H54 (cell line): ENCODE results near the gene SPOPL.
"Not testable (repeated sequence)": the region's sequence is repeated elsewhere in the genome, so short reads cannot be mapped to it uniquely, and the experiment has no call there.

Experiments
- DNase-seq: peaks from one replicate; pipeline ENCODE4 v3.0.0; 2011; ENCODE audit warnings: low spot score, mixed read lengths; ENCODE audit not compliant: insufficient read length
- FAIRE-seq: peaks from 3 replicates; lab custom pipeline; 2011; peaks lifted over from hg19 to GRCh38; lab: Jason Lieb, UNC
- POLR2A ChIP-seq: IDR thresholded peaks from 2 replicates; pipeline ENCODE4 v1.6.1; 2011; ENCODE audit warnings: low read depth, mild to moderate bottlenecking, low read length

The SPOPL gene

DNA sequence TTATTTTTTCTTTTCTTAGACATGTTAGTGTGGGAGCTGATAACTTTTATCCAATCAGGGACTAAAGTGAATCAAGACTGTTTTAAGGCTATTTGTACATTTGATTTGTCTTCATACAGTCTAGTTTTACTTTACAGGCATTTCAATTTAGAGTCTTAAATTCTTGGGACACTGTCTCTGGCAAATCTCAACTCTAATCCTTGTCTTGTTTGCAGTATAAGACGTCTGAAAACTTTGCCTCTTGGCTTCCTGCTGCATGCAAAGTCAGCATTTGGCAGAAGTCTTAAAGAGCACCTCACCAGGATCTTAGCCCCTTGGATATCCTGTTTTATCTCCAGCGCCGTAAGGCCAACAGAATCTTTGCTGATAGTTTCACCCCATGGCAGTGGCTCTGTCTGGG, 30.3 kb downstream of the SPOPL start:
- TF ChIP-seq POLR2A = no peak
- FAIRE-seq (no peak), DNase-seq (no peak)

DNA sequence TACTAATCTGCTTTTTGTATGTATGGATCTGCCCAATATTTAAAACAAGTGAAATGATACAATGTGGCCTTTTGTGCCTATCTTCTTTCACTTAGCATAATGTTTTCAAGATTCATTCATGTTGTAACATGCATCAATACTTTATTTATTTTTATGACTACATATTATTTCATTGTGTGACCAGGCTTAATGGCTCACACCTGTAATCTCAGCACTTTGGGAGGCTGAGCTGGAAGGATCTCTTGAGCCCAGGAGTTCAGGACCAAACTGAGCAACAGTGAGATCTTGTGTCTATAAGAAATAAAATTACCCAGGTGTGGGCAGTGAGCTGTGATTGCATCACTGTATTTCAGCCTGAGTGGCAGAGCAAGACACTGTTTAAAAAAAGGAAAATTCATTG, 33.2 kb downstream of the SPOPL start:
- no peak for DNase-seq
- no peak for FAIRE-seq
- no peak for TF ChIP-seq POLR2A

DNA sequence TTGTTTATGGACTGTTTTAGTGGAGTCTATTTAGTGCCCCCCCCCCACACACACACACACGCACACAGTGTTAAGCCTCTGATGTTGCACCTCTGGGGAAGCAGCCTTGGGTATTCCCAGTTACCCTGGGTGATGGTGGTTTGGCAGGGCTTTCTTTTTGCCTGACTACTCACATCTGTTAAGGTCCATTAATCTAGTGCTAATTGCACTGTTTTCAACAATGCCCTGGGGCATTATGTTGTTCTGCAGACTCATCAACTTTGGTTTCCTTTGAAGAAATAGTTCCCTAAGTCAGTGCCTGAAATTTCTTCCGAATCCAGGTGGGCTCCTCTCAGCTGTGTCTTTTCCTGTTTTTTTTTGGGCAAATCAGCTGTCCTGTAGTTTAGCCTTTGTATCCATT, 34.7 kb downstream of the SPOPL start:
- DNase-seq = no peak
- no peak for TF ChIP-seq POLR2A
- no peak for FAIRE-seq

DNA sequence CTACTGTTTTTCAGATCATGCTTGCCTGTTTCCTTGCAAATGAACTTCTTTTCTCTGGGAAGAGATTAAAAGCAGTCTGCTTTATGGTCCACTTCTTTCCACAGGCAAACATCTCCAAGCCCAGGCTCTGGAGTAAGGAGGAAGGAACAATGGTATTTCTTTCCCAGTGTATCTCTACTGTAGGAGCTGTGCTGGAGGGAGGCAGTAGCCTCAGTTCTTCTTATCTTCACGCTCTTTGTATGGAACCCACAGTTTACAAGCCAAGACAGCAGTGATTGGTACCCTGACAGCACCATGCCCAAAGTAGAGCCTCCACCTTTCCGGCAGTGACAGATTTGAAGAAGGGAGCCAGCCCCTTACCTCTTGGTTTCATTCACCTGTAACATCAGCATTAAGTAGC, 35.2 kb downstream of the SPOPL start:
- DNase-seq = no peak
- no peak for FAIRE-seq
- TF ChIP-seq POLR2A = no peak

DNA sequence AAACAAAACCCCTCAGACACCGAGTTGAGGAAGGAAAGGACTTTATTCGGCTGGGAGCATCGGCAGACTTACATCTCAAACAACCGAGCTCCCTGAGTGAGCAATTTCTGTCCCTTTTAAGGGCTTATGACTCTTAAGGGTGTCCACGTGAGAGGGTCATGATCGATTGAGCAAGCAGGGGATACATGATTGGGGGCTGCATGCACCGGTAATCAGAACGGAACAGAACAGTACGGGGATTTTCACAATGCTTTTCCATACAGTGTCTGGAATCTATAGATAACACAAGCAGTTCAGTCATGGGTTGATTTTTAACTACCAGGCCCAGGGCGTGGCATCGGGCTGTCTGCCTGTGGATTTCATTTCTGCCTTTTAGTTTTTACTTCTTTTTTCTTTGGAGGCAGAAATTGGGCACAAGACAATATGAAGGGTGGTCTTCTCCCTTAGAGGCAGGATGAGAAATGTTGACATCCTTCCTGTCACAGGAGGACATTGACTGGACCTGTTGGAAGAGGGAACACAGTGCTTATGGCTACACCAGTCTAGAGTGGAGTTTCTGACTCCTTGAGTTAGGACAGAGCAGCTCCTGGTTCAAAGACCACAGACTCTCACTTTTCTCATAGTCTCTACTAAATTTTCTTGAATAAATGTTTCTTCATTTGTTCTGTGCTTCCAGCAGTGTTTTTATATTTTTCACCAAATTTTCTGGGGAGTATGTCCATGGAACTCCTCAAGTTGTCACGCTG, 35.8 kb downstream of the SPOPL start:
- no peak for DNase-seq
- FAIRE-seq = no peak
- no peak for TF ChIP-seq POLR2A

DNA sequence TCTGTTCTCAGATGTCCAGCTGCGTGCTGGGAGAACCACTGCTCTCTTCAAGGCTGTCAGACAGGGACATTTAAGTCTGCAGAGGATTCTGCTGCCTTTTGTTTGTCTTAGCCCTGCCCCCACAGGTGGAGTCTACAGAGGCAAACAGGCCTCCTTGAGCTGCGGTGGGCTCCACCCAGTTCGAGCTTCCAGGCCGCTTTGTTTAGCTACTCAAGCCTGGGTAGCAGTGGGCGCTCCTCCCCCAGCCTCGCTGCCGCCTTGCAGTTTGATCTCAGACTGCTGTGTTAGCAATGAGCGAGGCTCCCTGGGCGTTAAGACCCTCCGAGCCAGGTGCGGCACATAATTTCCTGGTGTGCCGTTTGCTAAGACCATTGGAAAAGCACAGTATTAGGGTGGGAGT, 42.6 kb downstream of the SPOPL start:
- not testable (repeated sequence) for FAIRE-seq, DNase-seq

DNA sequence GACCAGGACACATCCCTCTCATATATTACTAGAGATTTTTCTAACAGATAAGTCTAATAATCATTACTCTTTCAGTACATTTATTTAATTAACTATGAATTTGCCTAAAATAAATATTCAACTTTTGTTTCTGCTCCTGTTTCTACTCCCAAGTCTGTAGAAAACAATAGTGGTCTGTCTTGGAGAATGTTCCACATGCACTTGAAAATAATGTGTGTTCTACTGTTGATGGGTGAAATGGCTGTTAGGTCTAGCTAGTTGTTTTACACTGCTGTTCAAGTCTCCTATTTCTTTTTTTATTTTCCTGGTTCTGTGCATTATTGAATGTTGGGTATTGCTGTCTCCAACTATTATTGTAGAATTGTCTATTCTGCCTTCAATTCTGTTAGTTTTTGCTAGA, 47.2 kb downstream of the SPOPL start:
- FAIRE-seq = no peak
- TF ChIP-seq POLR2A = no peak
- no peak for DNase-seq

DNA sequence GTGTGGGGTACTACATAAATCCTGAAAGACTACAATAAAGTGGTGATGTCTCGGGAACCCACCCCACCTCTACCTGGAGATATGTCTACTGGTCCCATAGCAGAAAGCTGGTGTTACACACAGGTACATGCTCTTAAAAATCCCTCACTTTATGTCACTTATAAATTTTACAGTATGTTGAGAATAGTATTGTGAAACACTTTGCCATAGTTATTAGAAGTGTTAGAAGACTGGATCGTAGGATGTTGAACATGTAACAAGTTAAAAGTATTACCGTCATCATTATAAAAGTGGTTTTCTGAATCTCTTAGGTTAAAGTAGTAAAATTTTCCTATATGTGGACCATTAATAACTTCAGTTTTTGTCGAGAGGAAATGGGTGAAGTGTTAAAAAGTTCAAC, 48.6 kb downstream of the SPOPL start:
- TF ChIP-seq POLR2A = no peak
- FAIRE-seq = no peak

DNA sequence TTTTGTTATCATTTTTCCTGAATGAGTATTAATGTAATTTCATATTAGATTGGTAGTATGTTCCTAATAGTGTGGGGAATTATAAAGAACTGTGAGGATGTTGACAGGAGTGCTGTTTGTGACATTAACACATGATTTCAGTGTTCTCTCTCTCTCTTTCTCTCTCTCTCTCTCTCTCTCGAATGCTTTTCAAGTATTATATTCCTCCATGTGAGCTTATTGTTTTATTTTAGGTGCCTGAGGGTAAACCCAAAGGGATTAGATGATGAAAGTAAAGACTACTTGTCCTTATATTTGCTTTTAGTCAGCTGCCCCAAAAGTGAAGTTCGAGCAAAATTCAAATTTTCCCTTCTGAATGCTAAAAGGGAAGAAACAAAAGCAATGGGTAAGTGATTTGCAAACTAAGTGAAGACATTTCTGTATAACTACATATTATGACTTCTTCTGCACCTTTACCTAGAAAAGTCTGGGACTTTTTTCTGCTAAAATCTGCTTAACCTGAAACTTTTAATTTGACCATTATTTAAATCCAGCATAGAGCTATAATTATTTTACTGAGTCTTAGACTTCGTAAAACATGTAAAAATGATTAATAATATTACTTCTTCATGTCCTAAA, 49.2 kb downstream of the SPOPL start:
- no peak for TF ChIP-seq POLR2A
- FAIRE-seq (no peak), DNase-seq (no peak)

More for the DNA sequence above, 48.6 kb downstream of the SPOPL start:
- no peak for DNase-seq

DNA sequence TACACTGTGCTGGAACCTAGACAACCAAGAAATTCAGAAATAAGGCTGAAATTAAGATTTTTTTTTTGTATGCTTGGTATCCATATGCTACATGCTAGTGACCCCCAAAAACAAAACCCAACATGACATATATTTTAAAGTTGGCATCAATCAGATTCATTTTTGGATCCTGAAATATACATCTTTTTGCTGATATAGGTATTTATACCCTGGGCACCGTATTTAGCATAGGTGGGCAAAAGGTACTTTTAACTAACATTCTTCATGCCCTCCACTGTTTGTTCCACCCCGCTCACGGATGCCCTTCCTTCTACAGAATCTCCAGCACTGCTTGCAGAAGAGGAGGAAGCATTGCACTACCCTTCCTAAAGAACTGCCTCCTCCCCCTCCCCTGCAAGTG, 52.6 kb downstream of the SPOPL start:
- FAIRE-seq (no peak), DNase-seq (no peak)
- no peak for TF ChIP-seq POLR2A

DNA sequence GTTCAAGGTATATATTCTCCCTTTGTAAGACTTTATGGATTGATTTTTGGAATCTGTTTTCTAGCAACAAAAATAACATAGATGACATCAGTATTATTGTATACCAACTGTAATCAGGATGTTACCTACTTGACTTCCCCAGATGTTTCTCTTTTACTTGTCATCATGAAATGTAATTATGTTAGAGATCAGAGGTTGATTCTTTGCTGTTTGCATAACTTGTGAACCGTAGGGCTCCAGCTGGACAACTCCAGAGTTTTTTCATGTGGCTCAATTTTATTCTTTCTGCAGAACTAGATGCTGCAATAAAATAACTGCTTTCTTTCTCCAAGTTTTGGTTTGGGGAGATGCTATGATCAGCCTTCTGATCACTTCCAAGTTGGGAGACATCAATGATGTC, 58.1 kb downstream of the SPOPL start:
- FAIRE-seq (no peak), DNase-seq (no peak)
- TF ChIP-seq POLR2A = no peak

DNA sequence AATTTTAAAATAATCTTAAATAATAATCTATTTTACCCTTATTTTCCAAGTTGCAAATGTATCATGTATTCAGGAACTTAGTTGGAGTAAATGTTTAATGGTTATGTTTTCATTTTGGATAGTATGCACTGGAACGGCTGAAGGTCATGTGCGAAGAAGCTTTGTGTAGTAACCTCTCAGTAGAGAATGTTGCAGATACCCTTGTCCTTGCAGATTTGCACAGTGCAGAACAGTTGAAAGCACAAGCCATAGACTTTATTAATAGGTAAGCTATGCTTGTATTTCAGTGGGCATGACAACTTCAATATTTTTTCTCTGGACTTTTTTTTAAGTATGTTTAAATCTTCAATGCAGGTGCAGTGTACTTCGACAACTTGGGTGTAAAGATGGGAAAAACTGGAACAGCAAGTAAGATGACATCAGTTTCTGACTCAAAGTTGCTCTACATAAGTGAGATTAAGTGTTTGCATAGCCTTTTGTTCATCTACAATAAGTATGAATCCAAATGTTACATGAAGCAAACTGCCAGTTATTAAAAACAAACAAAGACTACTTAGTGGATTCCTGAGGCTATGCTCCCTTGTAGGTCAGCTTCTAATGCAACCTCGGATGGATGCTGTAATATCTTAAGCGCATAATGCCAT, 63.1 kb downstream of the SPOPL start:
- DNase-seq = no peak
- no peak for TF ChIP-seq POLR2A
- no peak for FAIRE-seq

DNA sequence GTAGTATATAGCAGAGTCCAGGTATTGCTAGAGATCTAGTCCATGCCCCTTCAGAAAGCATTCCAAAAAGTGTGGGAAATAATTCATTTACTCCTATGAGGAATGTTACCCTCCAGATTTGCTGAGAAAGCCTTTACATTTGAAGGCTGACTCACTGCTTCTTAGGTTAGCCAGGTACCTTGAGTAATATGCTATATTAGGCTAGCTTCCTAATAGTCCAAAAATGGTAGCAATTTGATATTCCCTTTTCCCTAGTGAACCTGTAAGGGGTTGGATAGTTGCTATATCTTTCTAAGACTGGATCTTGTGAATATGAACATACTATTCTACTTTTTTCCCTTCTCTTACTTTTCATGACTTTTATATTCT, 63.6 kb downstream of the SPOPL start:
- no peak for TF ChIP-seq POLR2A
- no peak for FAIRE-seq
- DNase-seq = no peak

DNA sequence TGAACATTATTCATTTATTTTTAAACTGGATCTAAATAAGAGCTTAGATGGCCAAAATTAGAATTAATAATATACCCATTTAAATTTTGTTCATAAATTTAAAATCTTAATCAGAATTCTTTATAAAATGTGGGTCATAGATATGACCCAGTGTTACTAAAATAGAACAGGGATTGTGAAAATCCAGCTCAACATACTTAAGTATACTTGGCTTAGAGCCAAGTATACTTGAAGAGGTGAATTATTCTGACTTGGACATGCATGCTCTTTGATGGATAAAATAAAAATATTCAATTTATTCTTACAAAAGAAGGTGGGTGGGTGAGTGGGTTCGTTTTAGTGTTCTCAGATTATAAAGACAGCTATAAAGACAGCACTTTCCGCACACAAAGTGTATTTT, 70.7 kb downstream of the SPOPL start:
- DNase-seq = no peak
- no peak for FAIRE-seq
- no peak for TF ChIP-seq POLR2A

DNA sequence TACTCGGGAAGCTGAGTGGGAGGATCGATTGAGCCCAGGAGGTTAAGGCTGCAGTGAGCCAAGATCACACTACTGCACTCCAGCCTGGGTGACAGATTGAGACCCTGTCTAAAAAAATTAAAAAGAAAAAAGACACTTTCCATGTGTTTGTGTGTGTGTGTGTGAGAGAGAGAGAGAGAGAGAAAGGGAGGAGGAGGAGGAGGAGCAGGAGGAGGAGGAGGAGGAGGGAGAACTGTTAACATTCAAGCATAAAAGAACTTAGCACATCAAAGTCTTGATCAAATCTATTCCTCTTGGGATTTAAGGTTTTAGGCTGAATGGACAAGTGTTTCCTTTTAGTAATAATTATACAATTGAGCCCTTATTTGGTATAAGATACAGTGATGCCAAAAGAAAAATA, 75.5 kb downstream of the SPOPL start:
- DNase-seq = no peak
- no peak for TF ChIP-seq POLR2A
- no peak for FAIRE-seq
